T-helper 9 cell (primary cell): ENCODE results near the gene APBB1.

Experiments
- DNase-seq: peaks from one replicate; pipeline ENCODE4 v3.0.0-alpha.2; 2020
- total RNA-seq, 2 donors: gene quantifications; one replicate each; lab custom pipeline; 2026; lab: John Stamatoyannopoulos, UW

The APBB1 gene
- 76.3 to 99.0 reads per million in 2 donors for total RNA-seq

DNA sequence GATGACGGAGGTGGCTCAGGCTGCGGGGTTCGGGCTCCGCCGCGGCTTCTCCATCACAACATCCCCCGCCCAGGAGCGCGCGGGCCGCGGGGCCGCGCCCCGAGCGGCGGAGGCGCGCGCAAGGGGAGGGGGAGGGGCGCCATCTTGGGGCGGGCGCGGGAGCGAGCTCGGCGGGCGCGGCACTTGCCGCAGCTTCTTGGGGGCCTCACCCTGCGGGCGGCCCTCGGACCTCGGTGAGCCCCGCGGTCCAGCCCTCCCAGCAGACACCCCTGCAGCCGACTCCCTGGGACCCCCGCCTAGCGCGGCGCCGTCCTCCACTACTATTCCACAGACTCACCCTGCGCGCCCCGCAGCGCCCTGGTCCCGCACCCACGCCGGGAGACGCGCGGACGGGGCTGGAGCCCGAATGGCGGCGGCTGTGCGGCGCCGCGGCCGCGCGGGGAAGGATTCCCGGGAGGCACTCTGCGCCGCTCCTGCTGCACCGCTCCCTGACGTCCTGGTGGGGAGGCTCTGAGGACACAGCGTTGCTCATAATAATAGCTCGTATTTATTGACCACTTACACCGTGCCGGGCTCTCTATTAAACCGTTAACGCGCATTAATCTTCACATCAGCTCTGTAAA lies at the start of gene APBB1:
Gene APBB1 (minus strand): TSS at position 86 of the 623 bp plus-strand sequence. CDS start 7,747 bp downstream, outside the sequence.
- peak; percentile 72 for DNase-seq

- DNase-seq, result no peak
Observed at GRCh38 chr11:6459099-6459450, 40.2 kb upstream of the APBB1 start.

DNA sequence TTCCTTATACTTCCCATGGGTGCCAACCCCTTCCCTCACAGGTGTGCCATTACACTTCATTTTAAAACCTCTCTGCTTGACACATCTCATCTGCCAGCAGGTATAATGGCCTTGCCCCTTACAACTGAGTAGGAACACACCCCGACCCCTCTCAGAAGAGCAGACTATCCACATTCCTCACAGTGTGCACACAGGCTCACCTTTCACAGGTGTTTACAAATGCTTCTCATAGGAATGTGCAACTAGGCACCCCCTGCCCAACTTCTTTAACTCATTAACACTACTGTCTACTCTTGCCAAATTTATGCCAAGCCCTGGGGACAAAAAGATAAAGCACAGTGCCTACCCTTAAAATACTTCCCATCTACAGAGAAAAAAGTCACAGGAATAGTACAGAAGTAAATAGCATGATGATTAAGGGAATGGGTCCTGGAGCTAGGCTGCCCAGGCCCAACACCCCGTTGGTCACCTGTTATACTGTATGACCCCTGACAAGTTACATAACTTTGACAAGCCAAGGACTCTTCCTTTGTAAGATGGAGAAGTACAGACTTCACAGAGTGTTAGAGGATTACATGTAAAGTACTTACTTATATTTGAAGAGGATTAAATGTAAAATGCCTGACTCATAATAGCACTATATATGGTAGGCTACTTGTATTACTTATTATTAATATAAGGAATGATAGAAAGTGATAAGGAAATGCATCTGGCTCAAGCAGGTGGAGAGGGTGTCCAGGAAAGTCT lies 39.6 kb upstream of the APBB1 start:
- no peak for DNase-seq

GRCh38 chr11:6457581-6458320 lies 38.9 kb upstream of the APBB1 start:
- DNase-seq, result no peak

DNA sequence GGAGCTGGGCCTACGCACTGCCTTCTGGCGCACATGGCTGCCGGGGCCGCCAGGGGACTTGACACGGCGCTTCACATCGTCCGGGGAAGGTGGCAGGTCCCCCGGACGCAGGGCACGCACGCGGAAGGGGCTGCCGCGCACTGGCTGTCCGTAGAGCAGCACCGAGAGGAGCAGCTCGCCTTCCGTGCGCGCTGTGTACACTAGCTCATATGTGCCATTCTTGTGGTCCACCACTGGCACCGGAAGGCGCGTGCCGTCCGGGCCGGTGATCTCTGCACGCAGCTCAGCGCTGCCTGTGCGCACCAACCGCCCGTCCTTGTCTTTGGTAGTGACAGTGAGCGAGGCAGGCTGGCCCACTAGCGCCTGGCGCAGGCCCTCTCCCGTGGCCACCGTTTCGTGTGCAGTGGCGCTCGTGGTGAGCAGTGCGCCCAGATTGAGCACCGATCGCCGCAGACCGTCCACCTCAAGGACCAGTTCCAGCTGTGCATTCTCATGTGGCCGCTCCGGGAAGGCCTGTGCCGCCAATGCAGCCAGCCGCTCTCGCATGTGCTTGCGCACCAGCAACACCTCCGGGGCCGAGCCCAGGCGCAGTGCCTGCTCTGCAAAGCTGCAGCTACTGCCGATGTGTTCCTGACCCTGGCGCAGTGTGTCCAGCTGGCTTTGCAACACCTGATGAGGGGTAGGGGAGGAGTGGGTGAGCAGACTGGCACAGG lies 37.6 kb upstream of the APBB1 start:
- no peak for DNase-seq

GRCh38 chr11:6455070-6455469 lies 36.2 kb upstream of the APBB1 start:
- no peak for DNase-seq

- no peak for DNase-seq
Observed at GRCh38 chr11:6453152-6453551, 34.3 kb upstream of the APBB1 start.

- DNase-seq, result no peak
Observed at GRCh38 chr11:6452219-6452618, 33.3 kb upstream of the APBB1 start.

DNA sequence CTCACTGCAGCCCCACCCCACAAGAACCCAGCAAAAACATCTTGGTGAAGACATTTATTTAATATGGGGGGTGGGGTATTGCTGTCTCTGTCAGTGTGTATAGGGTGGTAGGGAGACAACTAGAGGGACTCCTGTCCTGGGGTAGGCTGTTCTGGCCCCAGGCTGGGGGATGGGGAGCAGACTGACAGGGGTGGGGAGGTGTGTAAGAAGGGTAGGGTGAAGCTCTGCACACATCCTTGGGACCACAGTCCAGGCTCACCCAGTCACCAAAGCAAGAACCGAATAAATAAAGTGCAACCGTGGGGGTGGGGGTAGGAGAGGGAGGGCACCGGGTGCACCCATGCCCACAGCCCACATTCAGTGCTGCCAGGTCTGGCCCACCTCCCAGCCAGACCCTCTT lies 29.7 kb upstream of the APBB1 start:
- no peak for DNase-seq

GRCh38 chr11:6443269-6444003 lies 24.5 kb upstream of the APBB1 start:
- DNase-seq, result peak; percentile 43

DNA sequence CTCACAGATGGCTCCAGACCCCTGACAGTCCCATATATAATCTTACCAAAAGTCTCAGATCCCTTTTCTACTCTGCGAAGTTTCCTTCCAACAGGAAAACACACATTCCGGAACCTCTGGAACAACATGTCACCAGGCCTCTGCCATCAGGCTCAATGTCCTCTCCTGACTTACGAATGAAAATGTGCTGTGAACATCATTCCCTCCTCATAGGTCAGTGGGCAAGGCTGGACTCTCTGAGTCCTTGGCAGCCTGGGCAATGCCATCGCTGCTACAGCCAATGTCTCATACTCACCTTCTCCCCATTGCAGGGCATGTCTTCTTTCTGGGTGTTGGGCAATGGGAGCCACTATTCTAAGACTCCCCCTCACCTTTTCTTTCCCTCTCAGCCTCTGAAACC lies 23.5 kb upstream of the APBB1 start:
- no peak for DNase-seq

GRCh38 chr11:6440906-6441358 lies 22.0 kb upstream of the APBB1 start, which contains the start of gene HPX:
Gene HPX, minus strand, starts transcription at chr11:6440987. Its CDS starts 24 bp downstream, at chr11:6440963.
- DNase-seq, result no peak

GRCh38 chr11:6438979-6439571 lies 20.2 kb upstream of the APBB1 start:
- no peak for DNase-seq

DNA sequence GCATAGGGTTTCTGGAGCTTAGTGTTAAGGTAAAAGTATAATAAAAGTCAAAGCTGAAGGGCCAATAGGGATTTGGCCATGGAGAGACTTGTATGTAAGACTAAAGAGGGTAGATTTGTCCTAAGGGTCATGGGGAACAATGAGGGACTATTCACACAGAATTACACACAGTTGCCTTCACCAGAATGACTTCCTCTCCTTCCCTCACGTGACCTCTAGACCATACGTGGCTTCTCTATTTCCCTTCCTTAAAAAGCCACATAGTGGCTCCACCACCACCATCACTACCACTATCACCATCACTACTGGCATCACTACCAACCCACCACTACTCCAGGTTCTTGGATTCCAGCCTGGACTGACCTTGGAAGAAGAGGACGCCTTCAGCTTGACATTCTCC lies 19.1 kb upstream of the APBB1 start:
- DNase-seq, result no peak

DNA sequence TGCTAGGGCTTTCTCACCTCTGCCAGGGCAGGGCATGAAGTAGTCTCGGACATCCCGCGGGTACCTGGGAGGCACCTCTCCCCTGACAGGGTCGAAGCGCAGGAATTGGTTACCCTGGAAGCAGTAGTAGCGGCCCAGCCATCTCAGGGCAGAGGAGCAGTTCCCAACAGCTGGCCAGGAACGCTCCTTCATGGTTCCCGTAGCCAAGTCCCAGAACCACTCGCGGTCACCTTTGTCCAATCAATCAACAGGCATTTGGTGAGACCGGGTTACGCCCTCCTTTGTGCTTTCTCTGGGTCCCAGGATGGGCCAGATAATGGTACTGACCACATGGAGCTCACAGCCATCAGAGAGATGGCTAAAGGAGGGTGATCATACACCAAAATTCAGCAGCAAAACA lies 18.5 kb upstream of the APBB1 start:
- no peak for DNase-seq

DNA sequence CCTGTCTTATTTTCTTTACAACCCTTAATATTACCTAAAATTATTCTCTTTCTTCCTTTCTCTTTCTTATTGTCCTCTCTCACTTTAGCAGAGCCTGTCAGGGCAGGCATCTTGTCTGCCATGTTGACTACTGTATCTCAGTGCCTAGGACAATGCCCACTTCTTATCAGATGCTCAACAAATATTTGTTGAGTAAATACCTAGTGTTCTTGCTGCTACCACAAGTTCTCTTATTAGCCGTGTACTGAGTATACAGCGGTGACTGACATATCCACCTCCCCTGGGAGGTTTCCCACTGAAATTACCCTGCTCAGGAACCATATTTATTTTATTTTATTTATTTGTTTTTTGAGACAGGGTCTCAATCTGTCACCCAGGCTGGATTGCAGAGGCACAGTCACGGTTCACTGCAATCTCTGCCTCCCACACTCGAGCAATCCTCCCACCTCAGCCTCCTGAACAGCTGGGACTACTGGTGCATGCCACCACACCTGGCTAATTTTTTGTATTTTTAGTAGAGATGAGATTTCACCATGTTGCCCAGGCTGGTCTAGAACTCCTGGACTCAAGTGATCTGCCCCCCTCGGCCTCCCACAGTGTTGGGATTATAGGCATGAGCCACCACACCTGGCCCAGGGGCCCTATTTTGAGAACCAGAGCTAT lies 15.2 kb upstream of the APBB1 start:
- no peak for DNase-seq

DNA sequence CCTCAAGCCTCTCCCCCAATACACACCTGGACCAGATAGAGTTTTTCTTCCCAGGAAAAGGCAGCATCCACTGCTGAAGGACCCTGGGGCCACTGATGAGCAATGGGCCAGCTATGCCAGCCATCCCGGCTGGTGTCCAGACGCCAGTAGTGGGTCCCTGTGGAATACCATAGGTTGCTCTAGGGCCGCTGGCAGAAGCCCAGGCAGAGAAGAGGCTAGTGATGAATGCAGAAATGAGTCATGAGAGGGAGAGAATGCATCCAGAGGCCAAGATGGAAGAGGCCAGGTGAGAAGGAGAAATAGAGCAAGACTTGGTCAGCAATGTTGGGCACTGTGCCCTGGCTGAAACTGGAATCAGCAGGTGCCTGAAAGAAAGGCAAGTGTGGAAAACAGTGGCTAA lies 13.0 kb upstream of the APBB1 start:
- no peak for DNase-seq

DNA sequence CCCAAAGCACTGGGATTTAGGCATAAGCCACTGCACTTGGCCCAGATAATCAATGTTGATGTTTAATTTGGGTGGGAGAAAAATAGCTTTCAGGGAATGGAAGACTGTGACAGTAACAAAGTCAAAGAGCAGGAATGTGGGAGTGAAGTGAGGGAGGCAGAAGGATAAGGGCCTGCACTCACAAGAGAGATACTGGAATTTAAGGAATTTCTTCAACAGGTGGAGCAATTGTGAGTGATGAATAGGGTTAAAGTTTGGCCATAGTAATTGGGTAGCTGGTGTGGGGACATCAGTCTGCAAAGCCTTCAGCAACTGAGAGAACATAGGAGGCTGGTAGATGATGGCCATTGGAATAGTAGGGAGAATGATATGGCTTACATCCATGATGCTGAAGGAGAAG lies 8.6 kb upstream of the APBB1 start:
- DNase-seq, result no peak

GRCh38 chr11:6420677-6421076 lies 1.8 kb upstream of the APBB1 start:
- no peak for DNase-seq

DNA sequence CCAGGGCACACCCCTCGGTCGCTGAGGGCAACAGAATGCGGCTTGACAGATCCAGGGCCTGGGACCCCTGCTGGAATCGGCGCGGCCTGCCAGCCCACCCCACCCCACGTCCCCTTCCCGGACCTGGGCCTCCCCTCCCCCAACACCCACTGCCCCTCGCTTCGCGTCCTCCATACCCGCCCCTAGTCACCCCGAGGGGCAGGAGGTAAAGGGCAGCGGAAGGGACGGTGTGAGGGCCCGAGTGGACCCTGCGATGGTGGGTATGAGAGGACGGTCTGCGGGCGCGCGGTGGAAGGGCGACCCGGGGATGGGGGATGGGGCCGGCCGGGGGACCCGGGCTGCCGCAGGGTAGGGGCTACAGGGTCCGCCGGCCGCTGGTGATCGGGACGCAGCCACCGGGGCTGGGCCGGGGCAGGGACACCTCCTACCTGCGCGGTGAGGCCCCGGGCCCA lies 311 bp downstream of the APBB1 start:
- DNase-seq, result no peak

DNA sequence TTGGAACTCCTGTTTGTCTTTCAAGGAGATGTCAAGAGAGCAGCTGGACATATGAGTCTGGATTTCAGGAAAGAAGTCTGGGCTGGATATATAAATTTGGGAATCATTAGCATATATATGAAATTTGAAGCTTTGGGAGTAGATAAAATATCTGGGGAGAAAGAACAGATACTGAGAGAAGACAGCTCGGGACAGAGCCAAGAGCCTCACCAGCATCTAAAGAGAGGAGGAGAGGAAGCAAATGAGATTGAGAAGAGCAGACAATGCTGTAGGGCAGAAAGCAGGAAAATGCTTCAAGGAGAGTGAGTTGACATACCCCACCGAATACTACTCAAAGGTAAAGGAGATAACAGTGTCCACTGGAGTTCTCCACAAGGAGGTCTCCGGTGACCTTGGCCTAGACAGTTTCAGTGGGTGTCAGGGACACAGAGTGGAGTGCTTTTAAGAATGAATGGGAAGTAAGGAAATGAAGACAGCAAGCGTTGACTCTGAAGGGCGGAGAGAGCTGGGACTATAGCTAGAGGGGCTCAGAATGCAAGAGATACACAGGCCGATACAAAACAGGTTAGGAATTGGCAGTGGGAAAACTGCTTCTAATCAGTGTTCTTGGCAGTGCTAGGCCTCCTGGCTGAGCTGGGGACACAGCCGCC lies 862 bp downstream of the APBB1 start:
- no peak for DNase-seq
